Nephron (organoid): ENCODE measurements around the gene MGAT4C.

ENCODE experiments used
- H3K27ac Mint-ChIP-seq, 3 experiments: 2 replicates each; pipeline ENCODE4 v1.8.0; 2020; ENCODE audit warnings: mixed read lengths in 3 of 3, mild to moderate bottlenecking in 2 of 3, moderate library complexity in 1 of 3
- H3K27me3 Mint-ChIP-seq: 2 replicates; pipeline ENCODE4 v1.8.0; 2021; ENCODE audit warnings: low read depth, mild to moderate bottlenecking, moderate library complexity, mixed read lengths
- H3K36me3 Mint-ChIP-seq: 2 replicates; pipeline ENCODE4 v1.8.0; 2020; ENCODE audit warnings: low read depth, mixed read lengths
- H3K4me1 Mint-ChIP-seq: 2 replicates; pipeline ENCODE4 v1.8.0; 2020; ENCODE audit warnings: mixed read lengths
- H3K4me3 Mint-ChIP-seq, 3 experiments: 2 replicates each; pipeline ENCODE4 v1.8.0; 2020; ENCODE audit warnings: mild to moderate bottlenecking in 3 of 3, mixed read lengths in 3 of 3, moderate library complexity in 2 of 3
- H3K9me3 Mint-ChIP-seq: 2 replicates; pipeline ENCODE4 v1.8.0; 2020; ENCODE audit warnings: mixed read lengths
- CTCF ChIP-seq, 3 experiments: fragments of 200-600 bp; sonication (generic); IDR thresholded peaks; one replicate each; pipeline ENCODE4 v1.5.0; 2021; ENCODE audit warnings: antibody characterized with exemption in 3 of 3; ENCODE audit not compliant: unreplicated experiment in 3 of 3

MGAT4C gene

GRCh38 chr12:85951823-85952222 lies 304.4 kb downstream of the MGAT4C start:
- peak; percentile 53 to 63 (median 59) for TF ChIP-seq CTCF (IDR thresholded peaks at IDR 0.05; ENCODE audit: unreplicated experiment in 3 of 3)
- no peaks in the 10 kb centered on the region for H3K27me3 Mint-ChIP-seq
- H3K4me1 Mint-ChIP-seq = peaks cover 7% of the 10 kb centered on the region
- H3K36me3 Mint-ChIP-seq = no peaks in the 10 kb centered on the region
- H3K4me3 Mint-ChIP-seq = no peak overlapping the region
- H3K27ac Mint-ChIP-seq = no peak overlapping the region
- H3K9me3 Mint-ChIP-seq = no peaks in the 10 kb centered on the region

DNA sequence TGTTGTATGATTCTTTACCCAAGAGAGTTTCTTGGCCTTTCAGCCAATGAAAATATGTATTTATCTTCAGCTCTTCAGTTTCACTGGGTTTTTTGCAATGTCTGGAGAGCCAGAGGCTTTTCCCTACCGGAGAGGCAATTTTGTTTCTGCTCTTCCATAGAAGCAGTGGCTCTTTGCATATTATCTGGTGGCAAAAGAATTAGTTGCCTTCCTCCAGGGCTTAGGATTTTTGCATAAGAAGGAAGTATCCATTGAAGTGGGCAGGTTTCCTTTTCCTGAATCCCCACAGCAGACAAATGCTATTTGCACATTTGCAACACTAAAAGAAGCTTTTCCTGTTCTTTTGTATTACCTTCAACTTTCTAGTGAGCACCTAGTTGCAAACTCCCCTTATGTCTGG lies 306.9 kb downstream of the MGAT4C start:
- Mint-ChIP-seq H3K9me3 (no peaks in the 10 kb centered on the region), H3K27me3 (no peaks in the 10 kb centered on the region), H3K4me1 (peaks cover 7% of the 10 kb centered on the region), H3K36me3 (no peaks in the 10 kb centered on the region), H3K4me3 (no peak overlapping the region), H3K27ac (peak overlapping the region; percentile 30 to 79 (median 32))
- TF ChIP-seq CTCF (IDR thresholded peaks at IDR 0.05; ENCODE audit: unreplicated experiment in 3 of 3) = no peak

GRCh38 chr12:85948340-85948739 lies 307.9 kb downstream of the MGAT4C start:
- Mint-ChIP-seq H3K27me3 (no peaks in the 10 kb centered on the region), H3K9me3 (no peaks in the 10 kb centered on the region), H3K4me1 (peaks cover 7% of the 10 kb centered on the region), H3K27ac (no peak overlapping the region), H3K4me3 (no peak overlapping the region), H3K36me3 (no peaks in the 10 kb centered on the region)
- no peak for TF ChIP-seq CTCF (IDR thresholded peaks at IDR 0.05; ENCODE audit: unreplicated experiment in 3 of 3)

GRCh38 chr12:85947286-85947685 lies 308.9 kb downstream of the MGAT4C start:
- H3K4me3 Mint-ChIP-seq = no peak overlapping the region
- TF ChIP-seq CTCF (IDR thresholded peaks at IDR 0.05; ENCODE audit: unreplicated experiment in 3 of 3) = no peak
- no peaks in the 10 kb centered on the region for H3K9me3 Mint-ChIP-seq
- H3K27ac Mint-ChIP-seq = no peak overlapping the region
- no peaks in the 10 kb centered on the region for H3K36me3 Mint-ChIP-seq
- no peaks in the 10 kb centered on the region for H3K27me3 Mint-ChIP-seq
- peaks cover 7% of the 10 kb centered on the region for H3K4me1 Mint-ChIP-seq

- Mint-ChIP-seq H3K27ac (no peak overlapping the region), H3K36me3 (no peaks in the 10 kb centered on the region)
- no peak for TF ChIP-seq CTCF (IDR thresholded peaks at IDR 0.05; ENCODE audit: unreplicated experiment in 3 of 3)
These were observed 309.8 kb downstream of the MGAT4C start for GRCh38 chr12:85946375-85946774.

DNA sequence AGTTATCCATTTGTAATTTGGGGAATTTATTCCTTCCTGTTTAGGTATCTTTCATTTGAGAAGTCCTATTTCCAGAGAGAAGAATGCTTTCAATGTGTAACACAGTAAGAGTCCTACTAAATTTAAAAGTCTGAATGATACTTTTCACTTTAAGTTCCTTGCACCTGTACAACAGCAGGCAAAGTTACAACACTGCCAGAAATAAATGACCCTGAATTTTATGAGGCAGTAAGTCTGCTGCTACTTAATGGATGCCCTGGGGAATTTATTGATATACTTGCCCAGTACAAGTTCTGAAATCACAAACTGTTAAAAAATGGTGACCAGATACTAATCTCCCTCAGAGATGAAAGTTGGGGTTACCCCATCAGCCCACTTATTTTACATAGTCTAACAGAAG lies 329.0 kb downstream of the MGAT4C start:
- no peak for TF ChIP-seq CTCF (IDR thresholded peaks at IDR 0.05; ENCODE audit: unreplicated experiment in 3 of 3)
- H3K27ac Mint-ChIP-seq = peak overlapping the region in 1 of 3 experiments; percentile 34

More at GRCh38 chr12:85946375-85946774, 309.8 kb downstream of the MGAT4C start:
- Mint-ChIP-seq H3K4me3 (no peak overlapping the region), H3K9me3 (no peaks in the 10 kb centered on the region), H3K4me1 (peaks cover 7% of the 10 kb centered on the region), H3K27me3 (no peaks in the 10 kb centered on the region)

More for the DNA sequence above, 329.0 kb downstream of the MGAT4C start:
- Mint-ChIP-seq H3K4me1 (no peaks in the 10 kb centered on the region), H3K4me3 (no peak overlapping the region), H3K9me3 (peaks cover 5% of the 10 kb centered on the region), H3K27me3 (no peaks in the 10 kb centered on the region), H3K36me3 (no peaks in the 10 kb centered on the region)
